Activated CD4-positive, CD25-positive, alpha-beta regulatory T cell treated with anti-CD3 and anti-CD28 coated beads, Interleukin-2, amount 50 U/mL, for 16 hours (primary cell): ENCODE data around the gene FAM53C.
"Not testable (repeated sequence)": the region's sequence is repeated elsewhere in the genome, so short reads cannot be mapped to it uniquely, and the experiment has no call there.

ENCODE experiments used
- DNase-seq: peaks from one replicate; pipeline ENCODE4 v3.0.0-alpha.2; 2020; ENCODE audit warnings: low read depth, low spot score

The FAM53C gene

GRCh38 chr5:138337685-138338410 lies at the start of gene FAM53C:
Gene FAM53C, plus strand, starts transcription at chr5:138338266. Its CDS starts 3,070 bp downstream, at chr5:138341336.
- peak; percentile 83 for DNase-seq

- DNase-seq: no peak
Measured at GRCh38 chr5:138289296-138289695, 48.8 kb upstream of the FAM53C start.

GRCh38 chr5:138303372-138303771 lies 34.7 kb upstream of the FAM53C start:
- DNase-seq: no peak

- DNase-seq: no peak
Measured at GRCh38 chr5:138305797-138306196, 32.3 kb upstream of the FAM53C start.

- no peak for DNase-seq
Measured at GRCh38 chr5:138315751-138316278, 22.3 kb upstream of the FAM53C start.

GRCh38 chr5:138316355-138316754 lies 21.7 kb upstream of the FAM53C start:
- no peak for DNase-seq

- not testable (repeated sequence) for DNase-seq
Measured at GRCh38 chr5:138318211-138318610, 19.9 kb upstream of the FAM53C start.

- no peak for DNase-seq
Measured at GRCh38 chr5:138330813-138331448, 7.1 kb upstream of the FAM53C start.

- DNase-seq: peak; percentile 95
Measured at GRCh38 chr5:138331449-138332368, 6.4 kb upstream of the FAM53C start, which contains the start of gene CDC25C. Gene CDC25C, minus strand, starts transcription at chr5:138331804. Its CDS starts 624 bp downstream, at chr5:138331180.

- DNase-seq: no peak
Measured at GRCh38 chr5:138334867-138335447, 3.1 kb upstream of the FAM53C start.

- DNase-seq: no peak
Measured at GRCh38 chr5:138336952-138337684, 948 bp upstream of the FAM53C start.

GRCh38 chr5:138338411-138339090 lies 485 bp downstream of the FAM53C start:
- DNase-seq: no peak

GRCh38 chr5:138339091-138339456 lies 1.0 kb downstream of the FAM53C start:
- DNase-seq: no peak

GRCh38 chr5:138339464-138339863 lies 1.4 kb downstream of the FAM53C start:
- no peak for DNase-seq

- no peak for DNase-seq
Measured at GRCh38 chr5:138340008-138340407, 1.9 kb downstream of the FAM53C start.

- no peak for DNase-seq
Measured at GRCh38 chr5:138344887-138345622, 7.0 kb downstream of the FAM53C start.

- DNase-seq: no peak
Measured at GRCh38 chr5:138346889-138347288, 8.8 kb downstream of the FAM53C start.

GRCh38 chr5:138349852-138350562 lies 11.9 kb downstream of the FAM53C start:
- DNase-seq: no peak

GRCh38 chr5:138350563-138350890 lies 12.5 kb downstream of the FAM53C start:
- DNase-seq: no peak
